ENCODE data around the gene TMEM203.

The TMEM203 gene

DNA sequence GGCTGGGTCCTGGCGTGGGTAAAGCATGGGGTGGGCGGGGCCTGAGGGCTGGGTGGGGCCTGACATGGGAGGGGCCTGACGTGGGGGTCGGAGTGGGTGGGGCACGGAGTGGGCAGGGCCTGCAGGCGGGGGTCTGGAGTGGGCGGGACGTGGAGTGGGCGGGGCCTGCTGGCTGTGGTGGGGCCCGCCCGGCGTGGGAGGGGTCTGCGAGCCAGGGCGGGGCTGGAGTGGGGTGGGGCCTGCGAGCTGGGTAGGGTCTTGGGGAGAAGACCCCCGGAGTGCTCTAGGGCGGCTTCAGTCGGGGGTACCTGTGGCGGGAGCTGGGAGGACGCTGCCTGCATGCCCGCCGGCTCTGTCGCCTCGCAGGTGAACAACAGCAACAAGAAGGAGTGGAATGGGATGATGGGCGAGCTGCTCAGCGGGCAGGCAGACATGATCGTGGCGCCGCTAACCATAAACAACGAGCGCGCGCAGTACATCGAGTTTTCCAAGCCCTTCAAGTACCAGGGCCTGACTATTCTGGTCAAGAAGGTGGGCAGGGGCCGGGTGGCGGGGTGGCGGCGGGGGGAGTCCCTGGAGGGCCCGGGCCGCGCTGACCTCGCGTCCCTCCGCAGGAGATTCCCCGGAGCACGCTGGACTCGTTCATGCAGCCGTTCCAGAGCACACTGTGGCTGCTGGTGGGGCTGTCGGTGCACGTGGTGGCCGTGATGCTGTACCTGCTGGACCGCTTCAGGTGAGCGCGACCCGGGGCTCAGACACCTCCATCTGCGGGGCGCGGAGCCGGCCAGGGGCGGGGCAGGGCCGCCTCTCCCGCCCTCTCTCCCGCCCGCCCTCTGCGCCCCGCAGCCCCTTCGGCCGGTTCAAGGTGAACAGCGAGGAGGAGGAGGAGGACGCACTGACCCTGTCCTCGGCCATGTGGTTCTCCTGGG lies 43.6 kb downstream of the TMEM203 start:
- TF ChIP-seq, protein P1, sequence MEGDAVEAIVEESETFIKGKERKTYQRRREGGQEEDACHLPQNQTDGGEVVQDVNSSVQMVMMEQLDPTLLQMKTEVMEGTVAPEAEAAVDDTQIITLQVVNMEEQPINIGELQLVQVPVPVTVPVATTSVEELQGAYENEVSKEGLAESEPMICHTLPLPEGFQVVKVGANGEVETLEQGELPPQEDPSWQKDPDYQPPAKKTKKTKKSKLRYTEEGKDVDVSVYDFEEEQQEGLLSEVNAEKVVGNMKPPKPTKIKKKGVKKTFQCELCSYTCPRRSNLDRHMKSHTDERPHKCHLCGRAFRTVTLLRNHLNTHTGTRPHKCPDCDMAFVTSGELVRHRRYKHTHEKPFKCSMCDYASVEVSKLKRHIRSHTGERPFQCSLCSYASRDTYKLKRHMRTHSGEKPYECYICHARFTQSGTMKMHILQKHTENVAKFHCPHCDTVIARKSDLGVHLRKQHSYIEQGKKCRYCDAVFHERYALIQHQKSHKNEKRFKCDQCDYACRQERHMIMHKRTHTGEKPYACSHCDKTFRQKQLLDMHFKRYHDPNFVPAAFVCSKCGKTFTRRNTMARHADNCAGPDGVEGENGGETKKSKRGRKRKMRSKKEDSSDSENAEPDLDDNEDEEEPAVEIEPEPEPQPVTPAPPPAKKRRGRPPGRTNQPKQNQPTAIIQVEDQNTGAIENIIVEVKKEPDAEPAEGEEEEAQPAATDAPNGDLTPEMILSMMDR (IDR thresholded peaks at IDR 0.05; ENCODE audit: low read depth, low read length, missing control alignments): no peak
- H3K4me3 ChIP-seq (replicated peaks; ENCODE audit: low read depth, low read length): no peak overlapping the region
- no peak for DNase-seq (ENCODE audit: extremely low read depth, low read depth)

DNA sequence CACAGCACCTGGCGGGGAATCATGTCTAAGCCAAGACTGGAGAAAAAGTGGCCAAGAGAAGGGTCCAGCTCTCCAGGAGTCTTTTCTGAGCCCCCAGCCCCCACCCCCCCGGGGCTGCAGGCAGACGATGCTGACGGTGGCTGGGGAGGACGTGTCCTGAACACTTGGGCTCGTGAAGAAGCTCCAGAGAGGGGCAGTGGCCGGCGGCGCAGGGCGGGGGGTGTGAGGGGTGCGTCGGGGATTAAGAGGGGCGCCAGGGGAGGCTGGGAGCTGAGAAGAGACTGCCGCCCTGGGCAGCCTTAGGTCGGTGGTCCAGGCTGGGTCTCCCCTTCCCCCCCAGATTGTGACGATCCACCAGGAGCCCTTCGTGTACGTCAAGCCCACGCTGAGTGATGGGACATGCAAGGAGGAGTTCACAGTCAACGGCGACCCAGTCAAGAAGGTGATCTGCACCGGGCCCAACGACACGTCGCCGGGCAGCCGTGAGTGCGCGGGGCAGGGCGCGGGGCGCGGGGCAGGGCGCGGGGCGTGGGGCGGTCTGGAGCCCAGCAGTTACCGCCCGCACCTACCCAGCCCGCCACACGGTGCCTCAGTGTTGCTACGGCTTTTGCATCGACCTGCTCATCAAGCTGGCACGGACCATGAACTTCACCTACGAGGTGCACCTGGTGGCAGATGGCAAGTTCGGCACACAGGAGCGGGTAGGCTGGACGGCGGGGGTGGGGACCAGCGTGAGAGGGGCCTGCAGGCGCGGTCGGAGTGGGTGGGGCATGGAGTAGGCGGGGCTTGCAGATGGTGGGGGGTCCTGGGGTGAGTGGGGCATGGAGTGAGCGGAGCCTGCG lies 44.5 kb downstream of the TMEM203 start:
- H3K4me3 ChIP-seq (replicated peaks; ENCODE audit: low read depth, low read length): no peak overlapping the region
- TF ChIP-seq, protein P1 (IDR thresholded peaks at IDR 0.05; ENCODE audit: low read depth, low read length, missing control alignments): no peak
- no peak for DNase-seq (ENCODE audit: extremely low read depth, low read depth)

DNA sequence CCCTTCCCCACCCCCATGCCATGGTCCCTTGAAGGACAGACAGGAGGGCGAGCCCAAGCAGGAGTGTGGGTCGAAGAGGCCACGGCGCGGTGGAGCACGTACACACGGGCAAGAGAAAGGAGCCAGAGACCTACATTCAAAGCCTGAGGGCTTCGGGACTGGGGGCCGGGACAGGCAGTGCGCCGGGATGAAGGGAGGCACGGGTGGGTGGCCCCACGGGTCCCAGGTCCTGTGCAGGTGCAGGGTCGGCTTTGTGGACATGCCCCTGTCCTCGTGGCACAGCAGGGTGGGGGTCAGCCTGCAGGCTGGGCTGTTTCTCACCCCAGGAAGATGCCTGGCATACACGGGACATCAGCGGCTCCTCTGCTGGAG lies 45.4 kb downstream of the TMEM203 start:
- no peak for DNase-seq (ENCODE audit: extremely low read depth, low read depth)
- H3K4me3 ChIP-seq (replicated peaks; ENCODE audit: low read depth, low read length): no peak overlapping the region
- TF ChIP-seq, protein P1 (IDR thresholded peaks at IDR 0.05; ENCODE audit: low read depth, low read length, missing control alignments): no peak

DNA sequence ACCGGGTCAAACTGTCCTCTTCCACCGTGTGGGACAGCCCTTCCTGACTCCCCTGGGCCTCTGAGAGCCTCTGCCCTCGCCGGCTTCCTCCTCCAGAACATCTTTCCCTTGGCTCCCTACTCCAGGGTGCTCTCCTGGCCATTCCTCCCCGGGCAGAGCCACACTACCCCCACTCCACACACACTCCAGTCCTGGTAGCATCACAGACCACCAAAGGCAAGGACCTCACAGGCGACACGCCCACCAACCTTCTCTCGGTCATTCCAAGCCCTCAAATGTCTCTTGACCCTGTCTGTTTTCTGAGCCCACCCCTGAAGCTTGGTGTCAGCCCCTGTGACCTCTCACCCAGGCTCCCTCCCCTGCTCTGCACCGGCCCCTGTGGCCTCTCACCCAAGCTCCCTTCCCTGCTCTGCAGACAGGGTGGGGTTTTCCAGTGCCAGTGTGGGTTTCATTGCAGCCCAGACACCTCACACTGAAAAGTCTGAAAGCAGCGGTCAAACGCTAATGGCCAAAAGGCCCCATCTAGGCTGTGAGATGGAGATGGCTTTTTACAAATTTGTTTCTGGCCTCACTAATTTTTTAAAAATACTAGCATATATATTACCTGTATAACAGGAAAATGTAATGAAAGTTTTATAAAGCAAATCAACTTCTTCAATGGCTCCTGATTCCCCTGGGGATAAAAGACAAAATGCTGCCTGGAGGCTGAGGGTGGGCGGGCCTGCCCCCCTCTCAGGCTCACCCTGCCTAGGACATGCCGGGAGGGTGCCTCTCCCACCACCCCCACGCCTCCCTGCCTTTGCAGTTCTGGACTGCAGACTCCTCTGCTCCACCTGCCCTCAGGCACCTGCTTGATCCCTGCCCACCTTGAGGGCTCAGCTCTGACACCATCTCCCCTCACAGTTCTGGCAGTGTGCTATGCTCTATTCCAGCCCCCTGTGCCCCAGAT lies 46.1 kb downstream of the TMEM203 start:
- no peak for DNase-seq (ENCODE audit: extremely low read depth, low read depth)
- TF ChIP-seq, protein P1 (IDR thresholded peaks at IDR 0.05; ENCODE audit: low read depth, low read length, missing control alignments): no peak
- no peak overlapping the region for H3K4me3 ChIP-seq (replicated peaks; ENCODE audit: low read depth, low read length)

DNA sequence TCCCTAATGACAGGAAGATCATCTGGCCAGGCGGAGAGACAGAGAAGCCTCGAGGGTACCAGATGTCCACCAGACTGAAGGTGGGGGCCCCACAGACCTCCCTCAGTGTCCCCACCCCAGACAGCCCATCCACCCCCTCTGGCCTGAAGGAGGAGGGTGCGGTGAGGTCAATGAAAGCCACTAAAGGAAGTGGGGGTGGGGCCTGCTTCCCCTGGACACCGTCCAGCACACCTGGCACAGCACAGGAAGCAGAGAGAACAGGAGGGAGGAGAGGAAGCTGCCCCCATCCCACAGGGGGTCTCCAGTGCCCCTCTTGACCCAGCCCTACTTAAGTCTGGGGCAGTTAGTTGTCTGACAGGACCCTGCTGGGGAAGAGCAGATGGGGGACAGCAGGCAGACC lies 46.8 kb downstream of the TMEM203 start:
- DNase-seq (ENCODE audit: extremely low read depth, low read depth): no peak
- no peak overlapping the region for H3K4me3 ChIP-seq (replicated peaks; ENCODE audit: low read depth, low read length)
- TF ChIP-seq, protein P1 (IDR thresholded peaks at IDR 0.05; ENCODE audit: low read depth, low read length, missing control alignments): no peak
